HG03159 (cell line): ENCODE measurements around the gene LGALS9B.
"Not testable (repeated sequence)": the region's sequence is repeated elsewhere in the genome, so short reads cannot be mapped to it uniquely, and the experiment has no call there.

Experiments
- ATAC-seq: cut with Tn5 transposase; IDR thresholded peaks from one replicate; pipeline ENCODE4 v1.9.1; 2021; ENCODE audit warnings: mild to moderate bottlenecking, moderate library complexity; ENCODE audit not compliant: unreplicated experiment

The LGALS9B gene

DNA sequence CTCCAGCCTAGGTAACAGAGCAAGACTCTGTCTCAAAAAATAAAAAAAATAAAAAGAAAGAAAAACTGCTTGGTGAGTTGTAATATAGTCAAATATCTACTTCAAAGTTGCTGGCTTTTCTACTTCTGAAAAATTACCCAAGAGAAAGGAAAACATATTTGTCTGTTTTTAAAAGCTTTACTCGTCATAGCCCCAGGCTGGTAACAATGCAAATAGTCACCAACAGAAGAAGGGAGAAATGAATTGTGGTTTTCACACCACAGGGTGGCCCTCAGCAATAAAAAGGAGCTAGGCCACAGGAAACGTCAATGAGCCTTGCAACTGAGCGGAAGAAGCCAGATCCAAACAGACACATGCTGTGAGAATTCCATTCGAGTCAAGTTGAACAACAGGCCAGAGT, 1.8 kb upstream of the LGALS9B start:
- ATAC-seq, result not testable (repeated sequence)

DNA sequence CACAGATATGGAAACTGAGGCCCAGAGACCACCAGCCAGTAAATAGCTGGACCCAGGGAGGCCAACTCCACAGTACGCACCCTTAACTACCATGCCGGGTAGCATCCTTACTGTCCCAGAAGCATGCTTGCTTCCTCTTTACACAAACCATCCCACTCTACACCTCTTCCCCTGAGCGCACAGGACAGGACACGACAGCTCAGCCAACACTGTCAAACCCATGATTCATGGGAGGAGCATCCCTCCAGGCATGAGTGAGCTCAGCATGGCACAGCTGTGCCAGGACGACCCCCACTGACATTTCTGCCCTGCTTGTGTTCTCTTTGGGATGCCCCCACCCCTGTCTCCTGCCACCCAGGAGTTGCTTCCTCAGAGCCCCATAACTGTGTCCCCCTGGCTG, 340 bp downstream of the LGALS9B start:
- not testable (repeated sequence) for ATAC-seq

DNA sequence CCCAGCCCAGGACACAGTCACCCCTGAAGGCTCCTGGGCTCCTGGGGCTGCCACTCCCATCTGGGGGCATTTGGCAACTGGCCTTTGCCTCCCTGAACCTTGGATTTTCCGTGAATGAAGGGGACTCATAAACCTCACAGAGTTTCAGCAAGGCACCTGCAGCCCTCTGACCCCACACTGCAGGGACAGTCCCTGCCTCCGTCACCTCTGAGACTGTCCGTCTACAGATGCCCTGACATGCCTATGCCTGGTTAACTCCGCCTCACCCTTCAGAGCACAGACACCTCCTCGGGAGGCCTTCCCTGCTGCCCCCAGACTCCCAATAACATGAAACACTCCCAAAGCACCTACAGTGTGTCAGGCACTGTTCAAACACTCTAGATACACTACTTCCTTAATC, 786 bp downstream of the LGALS9B start:
- not testable (repeated sequence) for ATAC-seq

DNA sequence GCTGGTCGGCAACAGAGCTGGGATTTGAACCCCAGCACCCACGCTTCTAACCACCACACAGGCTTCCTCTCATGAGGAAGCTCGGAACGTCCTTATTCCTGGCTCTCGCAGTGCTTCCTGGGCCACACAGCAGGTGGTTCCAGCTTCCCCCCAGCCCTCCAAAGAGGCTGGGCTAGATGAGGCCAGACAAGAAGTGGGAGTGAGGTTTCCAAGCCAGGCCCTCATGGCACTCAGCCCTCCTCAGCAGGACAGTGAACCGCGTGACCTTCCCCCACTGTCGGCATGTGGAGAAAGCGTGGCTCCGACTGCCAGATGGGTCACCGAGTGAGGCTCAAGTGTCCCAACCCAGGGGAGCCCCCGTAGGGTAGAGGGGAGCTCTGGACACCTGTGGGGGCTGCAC, 1.8 kb downstream of the LGALS9B start:
- ATAC-seq, result not testable (repeated sequence)

DNA sequence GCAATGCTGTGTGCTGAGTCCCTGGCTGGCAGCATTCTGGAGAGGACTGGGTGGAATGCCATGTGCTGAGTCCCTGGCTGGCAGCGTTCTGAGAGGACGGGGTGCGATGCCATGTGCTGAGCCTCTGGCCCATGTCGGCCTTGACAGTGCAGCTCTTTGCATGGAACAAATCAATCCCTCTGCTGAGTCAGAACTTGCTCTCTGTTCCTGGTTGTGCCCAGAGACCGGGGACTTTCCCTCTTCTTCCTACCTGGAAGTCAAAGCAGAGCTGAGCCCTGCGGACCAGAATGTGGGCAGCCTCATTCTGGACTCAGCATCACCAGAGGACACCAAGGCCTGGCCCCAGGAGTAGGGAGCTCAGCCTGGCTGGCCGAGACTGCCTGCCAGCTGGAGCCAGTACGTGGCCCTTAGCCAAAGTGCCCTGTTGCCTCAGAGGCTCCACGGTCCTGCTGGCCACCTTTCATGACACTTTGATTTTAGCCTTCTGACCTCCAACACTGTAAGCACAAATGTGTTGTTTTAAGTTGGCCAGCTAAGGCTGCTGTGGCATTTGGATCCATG, 2.4 kb downstream of the LGALS9B start:
- ATAC-seq, result not testable (repeated sequence)

DNA sequence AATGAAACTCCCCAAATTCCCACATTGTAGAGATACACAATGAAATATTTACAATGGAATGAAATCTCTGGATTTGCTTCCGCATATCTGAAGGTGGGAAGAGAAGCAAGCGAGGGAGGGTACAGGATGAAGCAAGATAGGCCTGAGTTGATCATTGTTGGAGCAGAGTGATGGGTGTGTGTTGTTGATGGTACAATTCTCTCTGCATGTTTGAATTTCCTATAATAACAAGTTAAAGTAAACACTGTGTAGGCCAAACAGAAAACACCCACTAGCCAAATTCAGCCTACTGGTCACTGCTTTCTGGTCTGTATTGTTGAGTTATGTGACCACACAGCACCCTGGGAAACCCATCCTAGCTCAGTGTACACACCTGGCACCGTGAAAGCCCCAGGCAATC, 5.2 kb downstream of the LGALS9B start:
- ATAC-seq, result not testable (repeated sequence)

DNA sequence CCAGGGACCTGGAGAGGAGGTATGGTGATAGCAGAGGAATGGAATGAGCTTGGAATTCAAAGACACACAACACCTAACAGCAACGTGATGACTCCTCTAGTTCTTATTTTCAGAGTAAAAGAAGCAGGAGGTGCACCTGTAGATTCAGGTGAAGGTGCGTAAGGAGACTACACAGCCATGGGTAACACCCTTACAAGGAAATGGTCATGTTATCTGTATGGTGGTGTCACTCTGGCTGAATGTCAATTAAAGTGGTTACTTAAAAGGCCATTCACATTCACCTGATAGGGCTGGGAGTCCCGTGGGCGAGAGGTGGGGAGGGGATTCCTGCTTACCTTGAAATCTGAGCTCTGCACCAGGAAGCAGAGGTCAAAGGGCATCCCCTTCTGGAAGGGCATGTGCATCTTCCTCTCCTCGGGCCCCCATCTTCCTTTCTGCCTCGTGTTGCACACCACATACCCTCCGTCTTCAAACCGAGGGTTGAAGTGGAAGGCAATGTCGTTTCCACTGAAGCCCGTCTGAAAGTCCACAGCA, 9.4 kb downstream of the LGALS9B start:
- ATAC-seq, result not testable (repeated sequence)

DNA sequence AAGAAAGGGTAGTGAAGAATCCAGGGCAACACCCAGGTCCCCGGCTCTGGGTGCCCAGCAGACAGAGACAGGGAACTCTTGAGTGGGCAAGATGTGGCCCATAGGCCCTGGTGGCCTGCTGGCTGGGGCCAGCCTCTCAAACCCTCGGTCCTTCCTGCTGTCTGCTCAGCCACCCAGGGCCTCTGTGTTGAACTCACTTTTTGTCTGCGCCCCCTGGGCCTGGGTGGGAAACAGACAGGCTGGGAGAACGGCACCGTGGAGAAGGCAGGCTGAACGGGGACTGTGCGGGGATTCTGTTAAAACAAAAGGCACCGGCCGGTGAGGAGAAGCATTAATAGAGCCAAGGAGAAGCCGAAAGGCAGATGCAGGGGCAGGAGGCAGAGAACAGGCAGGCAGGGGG, 12.2 kb downstream of the LGALS9B start:
- ATAC-seq, result not testable (repeated sequence)

DNA sequence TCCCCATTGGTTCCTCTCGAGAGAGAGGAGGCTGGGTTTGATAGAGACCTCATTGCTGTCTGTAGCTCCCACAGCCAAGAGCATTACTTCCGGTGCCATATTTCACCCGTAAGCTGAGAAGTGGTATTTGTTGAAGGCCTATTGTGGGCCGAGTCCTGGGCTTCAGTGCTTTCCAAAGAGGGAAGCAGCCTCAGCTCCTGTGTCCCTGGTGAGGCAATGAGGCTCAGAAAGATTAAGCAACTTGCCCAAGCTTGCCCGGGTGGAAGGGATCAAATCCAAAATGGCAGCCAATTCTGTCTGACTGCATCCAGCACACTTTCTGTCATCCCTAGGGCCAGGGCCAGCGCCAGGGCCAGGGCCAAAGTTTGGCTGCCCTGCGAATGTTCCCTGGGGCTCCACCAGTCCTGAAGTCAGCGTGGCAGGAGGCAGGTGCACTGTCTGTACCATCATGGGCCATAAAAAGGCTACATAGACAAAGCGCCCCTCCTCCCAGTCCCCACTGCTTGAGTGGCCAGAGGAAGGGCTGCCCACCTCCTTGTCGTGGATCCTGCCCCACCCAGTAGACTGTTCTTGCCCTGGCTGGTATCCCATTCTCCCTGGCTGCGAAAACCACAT, 13.4 kb downstream of the LGALS9B start:
- not testable (repeated sequence) for ATAC-seq

DNA sequence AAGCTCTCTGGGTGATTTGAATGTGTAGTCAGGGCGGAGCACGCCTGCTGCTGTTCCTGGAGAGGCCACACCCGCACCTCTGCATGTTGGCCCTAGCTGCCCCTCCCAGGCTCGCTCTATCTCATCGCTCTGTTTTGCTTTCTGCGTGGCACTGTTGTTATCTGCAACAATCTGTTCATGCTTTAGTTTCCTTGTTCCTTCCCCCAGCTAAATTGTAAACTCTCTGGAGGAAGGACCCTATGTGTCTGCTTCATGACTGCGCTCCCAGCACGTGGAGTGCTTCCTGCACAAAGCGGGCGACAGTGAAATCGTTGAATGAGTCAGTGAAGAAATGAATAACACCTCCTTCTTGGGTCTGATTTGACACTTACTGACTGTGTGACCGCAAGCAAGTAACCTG, 16.5 kb downstream of the LGALS9B start:
- not testable (repeated sequence) for ATAC-seq

DNA sequence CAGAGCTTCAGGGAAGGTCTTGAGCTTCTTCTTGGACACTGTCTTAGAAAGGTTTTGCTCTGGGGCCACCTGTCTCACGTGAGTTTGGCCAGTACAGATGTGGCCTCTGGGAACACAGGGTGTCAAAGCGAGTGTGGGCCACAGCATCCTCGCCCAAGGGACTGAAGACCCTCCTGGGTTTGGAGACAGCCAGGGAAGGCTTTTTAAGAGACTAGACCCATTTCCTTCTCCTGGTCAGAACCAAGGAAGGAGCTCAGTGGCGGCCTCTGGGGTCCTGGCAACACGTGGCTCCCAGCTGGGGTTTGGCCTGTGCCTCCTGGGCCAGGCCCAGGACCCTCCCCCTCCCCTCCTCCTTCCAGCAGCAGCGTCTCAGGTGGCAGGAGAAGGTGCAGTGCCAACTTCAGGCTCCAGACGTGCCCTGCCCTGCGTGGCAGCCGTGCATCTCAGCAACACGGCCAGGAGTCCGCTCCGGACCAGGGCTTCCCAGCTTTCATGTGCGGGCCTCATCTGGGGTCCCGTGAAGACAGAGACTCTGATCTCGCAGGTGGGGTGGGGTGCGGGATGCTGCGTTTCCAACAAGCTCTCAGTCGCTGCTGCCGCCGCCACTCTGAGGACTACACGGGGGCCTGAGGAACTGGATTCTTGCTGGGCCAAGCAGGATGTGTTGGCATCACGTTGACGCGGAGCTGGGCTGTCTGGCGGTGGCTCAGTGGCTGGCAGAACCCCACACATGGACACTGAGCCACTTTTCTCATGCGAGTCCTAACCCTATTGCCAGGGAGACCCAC, 19.6 kb downstream of the LGALS9B start:
- ATAC-seq, result not testable (repeated sequence)

DNA sequence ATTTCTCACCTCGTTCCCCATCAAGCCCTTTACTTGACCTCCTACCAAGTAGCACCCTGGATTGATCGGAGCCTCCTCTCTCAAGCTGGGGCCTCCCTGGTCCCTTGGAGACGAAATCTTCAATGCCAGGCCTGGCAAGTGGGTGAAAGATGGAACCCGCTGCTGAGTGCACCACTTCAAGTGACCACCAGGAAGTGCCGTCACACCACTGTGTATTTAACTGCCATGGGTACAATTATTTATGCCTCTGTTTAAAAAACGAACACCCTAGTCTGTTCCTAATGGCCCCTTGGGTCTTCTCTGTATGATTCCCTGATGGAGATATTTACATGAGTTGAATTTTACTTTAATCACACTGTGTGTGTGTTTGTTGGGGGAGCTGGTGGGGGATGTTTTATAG, 20.4 kb downstream of the LGALS9B start:
- not testable (repeated sequence) for ATAC-seq

DNA sequence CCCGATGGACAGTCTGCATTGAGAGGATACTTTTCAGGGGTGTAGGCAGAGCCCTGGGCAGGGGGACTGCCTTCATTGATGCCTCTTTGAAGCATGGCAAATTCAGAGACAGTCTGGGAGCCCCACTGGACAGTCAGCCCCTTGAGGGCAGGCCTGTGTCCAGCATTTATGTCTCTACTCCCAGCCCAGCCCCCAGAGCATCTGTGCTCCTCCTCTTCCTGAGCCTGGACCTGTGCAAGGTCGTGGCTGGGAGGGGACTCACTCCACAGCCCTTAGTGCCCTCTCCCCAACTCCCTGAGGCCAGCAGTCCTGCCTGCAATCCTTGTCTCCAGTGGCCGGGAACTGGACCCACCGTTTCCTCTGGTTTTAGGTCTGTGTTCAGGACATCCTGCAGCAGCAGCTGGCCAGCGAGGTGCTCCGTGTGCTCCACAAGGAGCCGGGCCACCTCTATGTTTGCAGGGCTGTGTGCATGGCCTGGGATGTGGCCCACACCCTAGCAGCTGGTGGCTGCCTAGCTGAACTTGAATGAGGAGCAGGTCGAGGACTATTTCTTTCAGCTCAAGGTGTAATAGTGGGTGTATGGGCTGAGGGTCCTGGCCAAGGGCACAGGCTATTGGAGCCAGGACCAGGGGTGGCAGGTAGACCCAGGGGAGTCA, 22.6 kb downstream of the LGALS9B start:
- ATAC-seq, result not testable (repeated sequence)

DNA sequence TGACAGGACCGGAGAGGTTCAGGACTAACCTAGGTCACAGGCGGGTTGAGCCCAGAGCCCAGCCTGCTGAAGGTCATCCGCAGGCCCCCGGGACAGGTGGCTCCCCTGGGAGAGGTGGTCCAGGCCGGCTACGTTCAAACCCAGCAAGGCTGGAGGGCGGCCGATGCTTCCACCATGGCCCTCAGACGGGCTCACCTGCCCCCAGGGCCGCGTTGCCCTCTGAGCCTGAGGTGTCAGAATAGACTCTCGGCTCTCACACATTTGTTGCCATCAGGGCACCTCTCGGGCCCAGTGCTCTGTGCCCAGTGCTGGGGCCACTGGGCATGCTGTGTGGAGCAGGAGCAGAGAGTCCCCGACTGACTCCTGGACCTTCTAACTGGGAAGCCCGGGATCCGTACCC, 23.2 kb downstream of the LGALS9B start:
- ATAC-seq, result not testable (repeated sequence)

DNA sequence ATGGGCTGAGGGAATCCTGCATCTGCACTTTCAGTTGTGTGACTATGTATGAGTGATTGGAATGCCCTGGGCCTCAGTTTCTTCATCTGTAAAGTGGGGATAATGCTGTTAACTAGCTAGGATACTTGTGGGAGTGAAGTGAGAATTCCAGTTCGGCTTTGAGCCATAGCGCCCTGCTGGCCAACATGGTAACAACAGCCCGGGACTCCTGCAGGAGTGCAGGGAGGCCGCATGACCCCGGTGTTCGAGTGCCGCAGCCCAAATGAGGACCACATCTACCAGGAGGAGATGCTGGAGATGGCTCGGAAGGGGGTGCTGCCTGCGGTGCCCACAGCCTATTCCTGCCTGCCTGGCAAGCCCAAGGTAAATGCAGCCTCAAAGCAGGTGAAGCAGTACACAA, 23.7 kb downstream of the LGALS9B start:
- not testable (repeated sequence) for ATAC-seq

DNA sequence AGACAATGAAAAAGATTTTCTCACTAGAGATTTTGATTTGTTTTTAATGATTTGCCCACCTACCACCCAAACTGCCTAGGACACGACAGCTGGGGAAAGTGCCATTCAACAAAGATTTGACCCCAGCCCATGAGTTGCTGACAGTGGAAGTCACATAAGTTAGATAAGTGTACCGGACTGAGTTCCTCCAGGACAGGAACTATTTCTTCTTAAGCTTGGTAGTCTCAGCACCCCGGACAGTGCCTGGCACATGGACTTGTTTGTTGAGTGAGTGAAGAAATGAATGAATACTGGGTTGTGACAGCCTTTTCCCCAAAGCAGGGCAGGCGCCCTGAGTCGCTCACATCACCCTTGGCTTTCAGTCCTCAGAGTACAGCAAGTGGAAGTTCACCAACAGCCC, 26.7 kb downstream of the LGALS9B start:
- ATAC-seq, result not testable (repeated sequence)

DNA sequence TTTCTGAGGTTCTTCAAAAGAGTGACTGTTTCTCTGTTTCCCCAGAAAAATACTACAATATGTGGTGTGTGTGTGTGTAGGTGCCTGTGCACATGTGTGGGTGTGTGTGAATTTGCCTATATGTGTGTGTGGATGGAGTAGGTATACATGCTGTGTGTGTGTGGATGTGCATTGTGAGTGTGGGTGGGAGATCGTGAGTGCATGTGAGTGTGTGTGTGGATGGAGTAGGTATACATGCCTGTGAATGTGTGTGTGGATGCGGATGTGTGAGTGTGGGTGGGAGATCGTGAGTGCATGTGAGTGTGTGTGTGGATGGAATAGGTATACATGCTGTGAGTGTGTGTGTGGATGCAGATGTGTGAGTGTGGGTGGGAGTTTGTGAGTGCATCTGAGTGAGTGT, 32.2 kb downstream of the LGALS9B start:
- not testable (repeated sequence) for ATAC-seq

DNA sequence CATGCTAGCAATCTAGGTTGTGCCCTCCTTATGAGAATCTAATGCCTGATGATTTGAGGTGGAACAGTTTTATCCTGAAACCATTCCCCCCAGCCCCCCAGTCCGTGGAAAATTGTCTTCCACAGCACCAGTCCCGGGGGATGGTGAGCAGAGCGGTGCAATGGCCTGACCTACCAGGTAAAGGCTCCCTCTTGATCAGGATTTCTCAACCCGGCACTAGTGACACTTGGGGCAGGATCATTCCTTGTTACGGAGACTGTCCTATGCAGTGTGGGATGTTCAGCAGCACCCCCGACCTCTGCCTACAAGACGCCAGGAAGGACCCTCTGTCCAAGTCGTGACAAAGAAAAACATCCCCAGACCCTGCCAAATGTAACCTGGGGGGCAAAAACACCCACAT, 34.0 kb downstream of the LGALS9B start:
- not testable (repeated sequence) for ATAC-seq

DNA sequence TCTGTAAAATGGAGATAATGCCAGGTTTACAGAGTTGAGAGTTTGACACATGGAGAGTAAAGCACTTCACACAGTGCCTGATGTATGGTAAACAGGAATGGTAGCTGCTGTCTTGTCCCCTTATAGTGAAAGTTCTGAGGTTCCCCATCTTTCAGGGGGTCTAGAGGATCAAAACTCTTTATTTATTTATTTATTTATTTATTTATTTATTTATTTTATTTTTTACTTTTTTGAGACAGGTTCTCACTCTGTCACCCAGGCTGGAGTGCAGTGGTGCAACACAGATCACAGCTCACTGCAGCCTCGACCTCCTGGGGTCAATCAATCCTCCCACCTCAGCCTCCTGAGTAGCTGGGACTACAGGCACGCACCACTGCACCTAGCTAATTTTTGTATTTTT, 40.1 kb downstream of the LGALS9B start:
- ATAC-seq, result not testable (repeated sequence)

DNA sequence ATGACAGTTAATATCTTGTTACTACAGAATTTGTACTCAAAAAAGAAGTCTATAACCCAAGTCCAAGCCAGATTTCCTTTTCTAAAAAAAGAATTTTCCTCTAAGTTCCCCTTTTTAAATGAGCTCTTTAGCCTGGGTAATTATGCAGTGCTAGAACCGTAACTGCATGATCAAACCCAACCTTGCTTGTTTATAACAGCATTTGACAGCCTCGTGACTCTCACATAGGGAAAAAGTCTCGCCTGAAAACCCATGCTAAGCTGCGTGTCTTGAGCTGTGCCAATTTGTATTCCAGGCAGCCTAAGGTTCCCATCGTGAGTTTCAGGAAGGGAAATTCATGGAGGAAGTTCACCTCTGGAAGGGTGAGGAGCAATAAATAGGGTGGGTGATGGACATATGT, 44.5 kb downstream of the LGALS9B start:
- not testable (repeated sequence) for ATAC-seq

DNA sequence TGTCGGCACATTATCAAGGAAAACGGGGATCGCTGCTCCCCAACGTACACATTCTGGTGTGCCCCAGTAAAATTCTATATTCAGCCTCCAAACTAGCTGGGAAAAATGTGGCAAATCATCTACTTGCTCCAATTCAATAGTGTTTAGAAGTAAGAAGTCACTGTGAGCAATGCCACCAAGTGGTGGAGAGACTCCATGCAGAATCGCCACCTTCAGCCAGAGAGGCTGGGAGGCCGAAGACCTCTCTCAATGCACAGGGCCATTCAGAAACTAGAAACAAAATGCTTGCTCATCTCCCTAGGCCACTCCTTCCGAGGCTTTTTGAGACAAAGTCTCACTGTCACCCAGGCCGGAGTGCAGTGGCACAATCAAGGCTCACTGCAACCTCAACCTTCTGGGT, 48.5 kb downstream of the LGALS9B start:
- ATAC-seq, result not testable (repeated sequence)
